IMR-90 (cell line): ENCODE results near the gene FADS2. TPM values are rescaled to one million over a fixed set of nuclear protein-coding genes. Genes with fewer than 3 reads are reported as not detected.

ENCODE experiments used
- ATAC-seq: fragments of 200-7000 bp; cut with Tn5 transposase; 2 replicates; pipeline ENCODE4 v1.9.1; 2020; ENCODE audit warnings: low read depth, mild to moderate bottlenecking, moderate library complexity
- BruUV-seq: library from RNA; stranded (reverse); fragments of 400-500 nt; replicated peaks from 2 replicates; lab custom pipeline; 2021; lab: Mats Ljungman, UMichigan
- CTCF ChIA-PET: fragments of 300-600 bp; formaldehyde crosslinking; extraction: SDS; loops from one replicate; lab custom pipeline; 2021; ENCODE audit warnings: antibody characterized with exemption; lab: Yijun Ruan, JAX
- POLR2A ChIA-PET: fragments of 300-600 bp; sonication (Branson Sonifier 250); formaldehyde crosslinking; loops from one replicate; lab custom pipeline; 2022; ENCODE audit warnings: antibody characterized with exemption; ENCODE audit not compliant: unreplicated experiment; lab: Charles Lee
- DNase-seq: peaks from one replicate; pipeline ENCODE4 v3.0.0; 2013
- H2AFZ ChIP-seq: replicated peaks from 2 replicates; pipeline ENCODE3; 2013; ENCODE audit warnings: low read length, mild to moderate bottlenecking; ENCODE audit not compliant: poor library complexity
- H2AK5ac ChIP-seq: 2 replicates; pipeline ENCODE4 v1.6.1; 2013; ENCODE audit warnings: low read depth, low read length, inconsistent platforms
- H2AK9ac ChIP-seq: replicated peaks from 2 replicates; pipeline ENCODE3; 2013; ENCODE audit warnings: mild to moderate bottlenecking, low read depth, low read length, moderate library complexity; ENCODE audit not compliant: poor library complexity
- H2BK120ac ChIP-seq: 2 replicates; pipeline ENCODE4 v1.6.1; 2013; ENCODE audit warnings: low read depth, low read length, inconsistent platforms
- H2BK15ac ChIP-seq: 3 replicates; pipeline ENCODE4 v1.6.1; 2013; ENCODE audit warnings: low read depth, low read length, inconsistent platforms
- H2BK20ac ChIP-seq: 2 replicates; pipeline ENCODE4 v1.6.1; 2013; ENCODE audit warnings: low read depth, mild to moderate bottlenecking, inconsistent platforms, low read length, moderate library complexity
- H2BK5ac ChIP-seq: 2 replicates; pipeline ENCODE4 v1.6.1; 2013; ENCODE audit warnings: mild to moderate bottlenecking, low read depth, low read length, inconsistent platforms; ENCODE audit not compliant: poor library complexity, severe bottlenecking
- H3K14ac ChIP-seq: replicated peaks from 2 replicates; pipeline ENCODE4 v1.6.1; 2013; ENCODE audit warnings: low read depth, low read length, inconsistent platforms
- H3K18ac ChIP-seq: 2 replicates; pipeline ENCODE4 v1.6.1; 2013; ENCODE audit warnings: low read depth, low read length, control low read depth
- H3K23ac ChIP-seq: 2 replicates; pipeline ENCODE4 v1.6.1; 2013; ENCODE audit warnings: low read depth, low read length, inconsistent platforms
- H3K27ac ChIP-seq: 2 replicates; pipeline ENCODE4 v1.5.1; 2013; ENCODE audit warnings: mild to moderate bottlenecking, control low read depth, low read length; ENCODE audit not compliant: insufficient read depth
- H3K27me3 ChIP-seq: 2 replicates; pipeline ENCODE4 v1.6.1; 2013; ENCODE audit warnings: low read length; ENCODE audit not compliant: control insufficient read depth, insufficient read depth
- H3K36me3 ChIP-seq: 2 replicates; pipeline ENCODE4 v1.6.1; 2013; ENCODE audit warnings: low read length, mixed read lengths; ENCODE audit not compliant: control insufficient read depth, insufficient read depth
- H3K4ac ChIP-seq: 2 replicates; pipeline ENCODE4 v1.6.1; 2013; ENCODE audit warnings: low read depth, low read length, inconsistent platforms
- H3K4me1 ChIP-seq: 2 replicates; pipeline ENCODE4 v1.6.1; 2013; ENCODE audit warnings: low read length, mixed read lengths; ENCODE audit not compliant: control insufficient read depth, insufficient read depth
- H3K4me2 ChIP-seq: 2 replicates; pipeline ENCODE4 v1.6.1; 2013; ENCODE audit warnings: low read depth, mild to moderate bottlenecking, control low read depth, low read length, moderate library complexity
- H3K4me3 ChIP-seq: 2 replicates; pipeline ENCODE4 v1.5.1; 2013; ENCODE audit warnings: low read depth, mild to moderate bottlenecking, control low read depth, low read length, moderate library complexity; ENCODE audit not compliant: insufficient read depth
- H3K56ac ChIP-seq: 2 replicates; pipeline ENCODE4 v1.6.1; 2013; ENCODE audit warnings: low read length, inconsistent platforms; ENCODE audit not compliant: insufficient read depth; ENCODE audit errors: extremely low read depth
- H3K79me1 ChIP-seq, 2 experiments: 2 replicates each; pipeline ENCODE4 v1.6.1; 2013; ENCODE audit warnings: low read length in 2 of 2, inconsistent platforms in 1 of 2, low read depth in 1 of 2
- H3K9ac ChIP-seq: 2 replicates; pipeline ENCODE4 v1.6.1; 2013; ENCODE audit warnings: low read depth, low read length, control low read depth
- H3K9me1 ChIP-seq: 2 replicates; pipeline ENCODE4 v1.6.1; 2013; ENCODE audit warnings: low read length, inconsistent platforms; ENCODE audit not compliant: insufficient read depth
- H3K9me3 ChIP-seq: 2 replicates; pipeline ENCODE4 v1.6.1; 2013; ENCODE audit warnings: low read length; ENCODE audit not compliant: control insufficient read depth, insufficient read depth
- H4K20me1 ChIP-seq: 2 replicates; pipeline ENCODE4 v1.6.1; 2013; ENCODE audit warnings: low read length, inconsistent platforms; ENCODE audit not compliant: insufficient read depth
- H4K5ac ChIP-seq: 2 replicates; pipeline ENCODE4 v1.6.1; 2013; ENCODE audit warnings: mild to moderate bottlenecking, low read depth, low read length, control low read depth
- H4K8ac ChIP-seq, 2 experiments: 2 replicates each; pipeline ENCODE4 v1.6.1; 2013; ENCODE audit warnings: low read depth in 2 of 2, low read length in 2 of 2, control low read depth in 1 of 2, inconsistent platforms in 1 of 2
- H4K91ac ChIP-seq: 2 replicates; pipeline ENCODE4 v1.6.1; 2013; ENCODE audit warnings: low read depth, low read length, inconsistent platforms; ENCODE audit not compliant: insufficient read depth
- BHLHE40 ChIP-seq: fragments of 150-350 bp; IDR thresholded peaks from 2 replicates; pipeline ENCODE4 v1.6.1; 2016; ENCODE audit warnings: mild to moderate bottlenecking, low read depth, low read length
- CEBPB ChIP-seq: IDR thresholded peaks from 2 replicates; pipeline ENCODE4 v1.6.1; 2012; ENCODE audit warnings: low read depth, low read length, improper control_type of control experiment
- CHD1 ChIP-seq: IDR thresholded peaks from 2 replicates; pipeline ENCODE4 v1.6.1; 2012; ENCODE audit warnings: low read depth, low read length, improper control_type of control experiment
- CTCF ChIP-seq: conservative IDR thresholded peaks from 2 replicates; pipeline ENCODE4 v1.5.1; 2012; ENCODE audit warnings: mild to moderate bottlenecking, low read depth, low read length, improper control_type of control experiment
- ELK1 ChIP-seq: fragments of 150-350 bp; IDR thresholded peaks from 2 replicates; pipeline ENCODE4 v1.6.1; 2016; ENCODE audit warnings: low read depth, mild to moderate bottlenecking, low read length, moderate library complexity, borderline replicate concordance
- FOS ChIP-seq: fragments of 150-350 bp; IDR thresholded peaks from 2 replicates; pipeline ENCODE4 v1.6.1; 2016; ENCODE audit warnings: low read depth, low read length
- MAFK ChIP-seq: IDR thresholded peaks from 2 replicates; pipeline ENCODE4 v1.6.1; 2012; ENCODE audit warnings: low read depth, low read length, improper control_type of control experiment
- MAZ ChIP-seq: IDR thresholded peaks from 2 replicates; pipeline ENCODE4 v1.6.1; 2012; ENCODE audit warnings: low read depth, mild to moderate bottlenecking, low read length, improper control_type of control experiment, moderate library complexity, borderline replicate concordance
- POLR2A ChIP-seq: IDR thresholded peaks from 2 replicates; pipeline ENCODE4 v1.6.1; 2012; ENCODE audit warnings: mild to moderate bottlenecking, low read depth, low read length
- RAD21 ChIP-seq: IDR thresholded peaks from 2 replicates; pipeline ENCODE4 v1.6.1; 2012; ENCODE audit warnings: low read length, improper control_type of control experiment
- RCOR1 ChIP-seq: IDR thresholded peaks from 2 replicates; pipeline ENCODE4 v1.6.1; 2012; ENCODE audit warnings: mild to moderate bottlenecking, low read length, improper control_type of control experiment; ENCODE audit not compliant: insufficient replicate concordance
- RFX5 ChIP-seq: IDR thresholded peaks from 2 replicates; pipeline ENCODE4 v1.8.0; 2012; ENCODE audit warnings: low read depth, mild to moderate bottlenecking, low read length, moderate library complexity
- SMC3 ChIP-seq: fragments of 150-350 bp; IDR thresholded peaks from 2 replicates; pipeline ENCODE4 v1.6.1; 2016; ENCODE audit warnings: low read depth, mild to moderate bottlenecking, antibody characterized with exemption, low read length, moderate library complexity
- USF2 ChIP-seq: fragments of 150-350 bp; IDR thresholded peaks from 2 replicates; pipeline ENCODE4 v1.6.1; 2017; ENCODE audit warnings: mild to moderate bottlenecking, antibody characterized with exemption, low read length, low read depth
- WGBS, 2 experiments: methylation state at CpG; one replicate each; pipeline versions ENCODE4 v1.1.5 to v1.1.7; 2013; ENCODE audit warnings: missing lambda C conversion rate in 2 of 2; ENCODE audit not compliant: insufficient read length in 1 of 2; ENCODE audit errors: extremely low coverage in 2 of 2; 5-methylcytosine and 5-hydroxymethylcytosine counted together
- dilution Hi-C: fragments of 300-500 bp; cut with HindIII; formaldehyde crosslinking; loops from one replicate; pipeline ENCODE4 v1.14.3; 2018; ENCODE audit warnings: low sequenced_read_pairs; ENCODE audit not compliant: unreplicated experiment
- in situ Hi-C: fragments of 300-500 bp; cut with MboI; formaldehyde crosslinking; loops from 3 replicates; pipeline ENCODE4 v1.14.3; 2019; ENCODE audit warnings: low sequenced_read_pairs, inconsistent platforms, mixed read lengths
- intact Hi-C: fragments of 100-400 bp; cut with micrococcal nuclease; formaldehyde crosslinking; loops from 2 replicates; pipeline ENCODE4 v1.10.0; 2022
- polyA plus RNA-seq, 3 experiments: library from polyadenylated mRNA; depleted of rRNA; stranded (reverse); fragments of >200 nt; gene quantifications; 2 replicates each; pipeline ENCODE4 v1.2.3, GENCODE V29; 2012; ENCODE audit warnings: low replicate concordance in 1 of 3
- total RNA-seq: library from RNA; depleted of rRNA; stranded (reverse); fragments of >200 nt; gene quantifications from 2 replicates; pipeline ENCODE4 v1.2.3, GENCODE V29; 2012

The FADS2 gene
- total and polyA plus RNA-seq, 2 of the 4 experiments (the other 2 are of a cell fraction): 33.3 to 88.4 TPM

- Histone ChIP-seq H4K8ac (no peak overlapping the region), H3K4ac (no peak overlapping the region), H2BK15ac (no peak overlapping the region), H3K27ac (no peak overlapping the region), H3K4me3 (no peak overlapping the region), H3K23ac (no peak overlapping the region), H3K56ac (no peak overlapping the region), H3K9ac (no peak overlapping the region), H4K91ac (no peak overlapping the region), H3K18ac (no peak overlapping the region), H3K9me3 (no peaks in the 10 kb centered on the region), H3K79me1 (peaks cover 0 to 26% of the 10 kb centered on the region in 2 experiments; a peak in 3 of 4 replicates), H2BK120ac (no peak overlapping the region), H3K4me1 (no peaks in the 10 kb centered on the region), H4K20me1 (no peaks in the 10 kb centered on the region), H2BK5ac (no peak overlapping the region), H3K36me3 (peaks cover 56% of the 10 kb centered on the region), H3K9me1 (peaks cover 2% of the 10 kb centered on the region; the same call in 1 of the 2 replicates), H2BK20ac (no peak overlapping the region), H3K27me3 (no peaks in the 10 kb centered on the region), H3K14ac (no peak overlapping the region), H2AFZ (no peak overlapping the region), H2AK9ac (no peak overlapping the region), H3K4me2 (no peak overlapping the region), H4K5ac (no peak overlapping the region), H2AK5ac (no peak overlapping the region)
- BruUV-seq: no TSS peak
- ChIA-PET CTCF (no interaction called here), POLR2A (interaction anchor here (1.7 kb wide), 1 partner anchor 8 kb away, joined by 6 read pairs; no protein-coding TSS in a partner anchor)
- dilution Hi-C loops (no loop called here), intact Hi-C loops (no loop called here), in situ Hi-C loops (no loop called here)
- 90% methylated on average over 3 of the region's 5 CpGs; no CpG with 5 or more reads in 1 of the 2 experiments for WGBS, 2 experiments
- DNase-seq (no peak), ATAC-seq (no peak)
- TF ChIP-seq POLR2A (no peak), RCOR1 (no peak), USF2 (no peak), ELK1 (no peak), CHD1 (no peak), RAD21 (no peak), RFX5 (no peak), CTCF (no peak), SMC3 (no peak), MAFK (no peak), BHLHE40 (no peak), CEBPB (no peak), MAZ (no peak), FOS (no peak)
Measured at GRCh38 chr11:61806785-61807184, 21.3 kb upstream of the FADS2 start.
